ENCODE results near the gene NOP16. TPM values are rescaled to one million over a fixed set of nuclear protein-coding genes. Genes with fewer than 3 reads are reported as not detected.
"Not testable (repeated sequence)": the region's sequence is repeated elsewhere in the genome, so short reads cannot be mapped to it uniquely, and the experiment has no call there.

The NOP16 gene
- total RNA-seq, 1 experiment from 2014 or later, result 19.8 TPM

GRCh38 chr5:176414704-176415103 lies 26.3 kb upstream of the NOP16 start:
- no peaks in the 10 kb centered on the region for H3K9me3 ChIP-seq (ENCODE audit: low read length)
- peak overlapping the region; percentile 89 for H3K4me2 ChIP-seq (ENCODE audit: low read depth, low read length, poor library complexity, severe bottlenecking)
- H3K4me3 ChIP-seq (ENCODE audit: low read length), result no peak overlapping the region
- H3K9ac ChIP-seq (ENCODE audit: low read length), result 0 out of 2 replicates have a peak overlapping the region, but pooled peaks have one; percentile 27
- H3K9me2 ChIP-seq (replicated peaks; ENCODE audit: insufficient read depth, low read length), result no peaks in the 10 kb centered on the region
- DNase-seq, result no peak
- peaks cover 35% of the 10 kb centered on the region for H3K79me2 ChIP-seq (ENCODE audit: low read length)
- 0 out of 2 replicates have a peak, but pooled peaks cover 3% of the 10 kb centered on the region for H3K36me3 ChIP-seq (ENCODE audit: insufficient read depth, low read length)
- no peak overlapping the region for H2AFZ ChIP-seq (ENCODE audit: low read length)
- H3K27ac ChIP-seq (ENCODE audit: low read length), result no peak overlapping the region
- H3K4me1 ChIP-seq (ENCODE audit: low read length), result peaks cover 21% of the 10 kb centered on the region
- H3K27me3 ChIP-seq (ENCODE audit: low read length), result no peaks in the 10 kb centered on the region
- H4K20me1 ChIP-seq (ENCODE audit: insufficient read depth, low read depth, low read length), result no peaks in the 10 kb centered on the region

- no peak overlapping the region for H3K4me3 ChIP-seq (ENCODE audit: low read length)
- no peak overlapping the region for H3K9ac ChIP-seq (ENCODE audit: low read length)
- no peaks in the 10 kb centered on the region for H4K20me1 ChIP-seq (ENCODE audit: insufficient read depth, low read depth, low read length)
- no peak for DNase-seq
- 0 out of 2 replicates have a peak, but pooled peaks cover 4% of the 10 kb centered on the region for H3K36me3 ChIP-seq (ENCODE audit: insufficient read depth, low read length)
- peaks cover 35% of the 10 kb centered on the region for H3K79me2 ChIP-seq (ENCODE audit: low read length)
- H3K27me3 ChIP-seq (ENCODE audit: low read length), result no peaks in the 10 kb centered on the region
- no peak overlapping the region for H3K27ac ChIP-seq (ENCODE audit: low read length)
- H3K9me2 ChIP-seq (replicated peaks; ENCODE audit: insufficient read depth, low read length), result no peaks in the 10 kb centered on the region
- H3K9me3 ChIP-seq (ENCODE audit: low read length), result no peaks in the 10 kb centered on the region
- no peak overlapping the region for H2AFZ ChIP-seq (ENCODE audit: low read length)
- peaks cover 21% of the 10 kb centered on the region for H3K4me1 ChIP-seq (ENCODE audit: low read length)
- no peak overlapping the region for H3K4me2 ChIP-seq (ENCODE audit: low read depth, low read length, poor library complexity, severe bottlenecking)
Observed at GRCh38 chr5:176413709-176414191, 25.4 kb upstream of the NOP16 start.

- Histone ChIP-seq H3K27ac (ENCODE audit: low read length) (no peak overlapping the region), H2AFZ (ENCODE audit: low read length) (no peak overlapping the region), H3K9me2 (replicated peaks; ENCODE audit: insufficient read depth, low read length) (no peaks in the 10 kb centered on the region), H3K79me2 (ENCODE audit: low read length) (peaks cover 35% of the 10 kb centered on the region), H3K4me2 (ENCODE audit: low read depth, low read length, poor library complexity, severe bottlenecking) (no peak overlapping the region), H3K36me3 (ENCODE audit: insufficient read depth, low read length) (0 out of 2 replicates have a peak, but pooled peaks cover 4% of the 10 kb centered on the region), H3K9me3 (ENCODE audit: low read length) (no peaks in the 10 kb centered on the region), H3K4me1 (ENCODE audit: low read length) (peaks cover 21% of the 10 kb centered on the region), H4K20me1 (ENCODE audit: insufficient read depth, low read depth, low read length) (no peaks in the 10 kb centered on the region), H3K9ac (ENCODE audit: low read length) (no peak overlapping the region), H3K27me3 (ENCODE audit: low read length) (no peaks in the 10 kb centered on the region), H3K4me3 (ENCODE audit: low read length) (no peak overlapping the region)
- no peak for DNase-seq
Observed at GRCh38 chr5:176413255-176413565, 24.8 kb upstream of the NOP16 start.

GRCh38 chr5:176412517-176413254 lies 24.3 kb upstream of the NOP16 start:
- H3K79me2 ChIP-seq (ENCODE audit: low read length), result peaks cover 35% of the 10 kb centered on the region
- H3K27me3 ChIP-seq (ENCODE audit: low read length), result no peaks in the 10 kb centered on the region
- no peak overlapping the region for H2AFZ ChIP-seq (ENCODE audit: low read length)
- H3K27ac ChIP-seq (ENCODE audit: low read length), result no peak overlapping the region
- no peaks in the 10 kb centered on the region for H3K9me2 ChIP-seq (replicated peaks; ENCODE audit: insufficient read depth, low read length)
- no peak overlapping the region for H3K4me3 ChIP-seq (ENCODE audit: low read length)
- H3K9ac ChIP-seq (ENCODE audit: low read length), result no peak overlapping the region
- H4K20me1 ChIP-seq (ENCODE audit: insufficient read depth, low read depth, low read length), result no peaks in the 10 kb centered on the region
- peaks cover 21% of the 10 kb centered on the region for H3K4me1 ChIP-seq (ENCODE audit: low read length)
- no peaks in the 10 kb centered on the region for H3K9me3 ChIP-seq (ENCODE audit: low read length)
- 0 out of 2 replicates have a peak, but pooled peaks cover 4% of the 10 kb centered on the region for H3K36me3 ChIP-seq (ENCODE audit: insufficient read depth, low read length)
- no peak overlapping the region for H3K4me2 ChIP-seq (ENCODE audit: low read depth, low read length, poor library complexity, severe bottlenecking)
- no peak for DNase-seq

- no peak overlapping the region for H3K4me2 ChIP-seq (ENCODE audit: low read depth, low read length, poor library complexity, severe bottlenecking)
- H3K79me2 ChIP-seq (ENCODE audit: low read length), result peaks cover 29% of the 10 kb centered on the region
- no peak for DNase-seq
Observed at GRCh38 chr5:176410486-176411180, 22.2 kb upstream of the NOP16 start.

GRCh38 chr5:176409765-176410164 lies 21.4 kb upstream of the NOP16 start:
- Histone ChIP-seq H3K27ac (ENCODE audit: low read length) (no peak overlapping the region), H3K27me3 (ENCODE audit: low read length) (no peaks in the 10 kb centered on the region), H3K4me3 (ENCODE audit: low read length) (no peak overlapping the region), H3K79me2 (ENCODE audit: low read length) (peaks cover 21% of the 10 kb centered on the region), H3K9me2 (replicated peaks; ENCODE audit: insufficient read depth, low read length) (no peaks in the 10 kb centered on the region), H3K36me3 (ENCODE audit: insufficient read depth, low read length) (0 out of 2 replicates have a peak, but pooled peaks cover 4% of the 10 kb centered on the region), H3K4me2 (ENCODE audit: low read depth, low read length, poor library complexity, severe bottlenecking) (no peak overlapping the region), H3K9ac (ENCODE audit: low read length) (no peak overlapping the region), H3K4me1 (ENCODE audit: low read length) (peaks cover 2% of the 10 kb centered on the region), H4K20me1 (ENCODE audit: insufficient read depth, low read depth, low read length) (no peaks in the 10 kb centered on the region), H3K9me3 (ENCODE audit: low read length) (no peaks in the 10 kb centered on the region), H2AFZ (ENCODE audit: low read length) (no peak overlapping the region)
- DNase-seq, result no peak

More at GRCh38 chr5:176410486-176411180, 22.2 kb upstream of the NOP16 start:
- no peak overlapping the region for H3K9ac ChIP-seq (ENCODE audit: low read length)
- no peaks in the 10 kb centered on the region for H3K9me2 ChIP-seq (replicated peaks; ENCODE audit: insufficient read depth, low read length)
- H3K4me3 ChIP-seq (ENCODE audit: low read length), result no peak overlapping the region
- 0 out of 2 replicates have a peak, but pooled peaks cover 4% of the 10 kb centered on the region for H3K36me3 ChIP-seq (ENCODE audit: insufficient read depth, low read length)
- peaks cover 10% of the 10 kb centered on the region for H3K4me1 ChIP-seq (ENCODE audit: low read length)
- no peak overlapping the region for H2AFZ ChIP-seq (ENCODE audit: low read length)
- H3K27me3 ChIP-seq (ENCODE audit: low read length), result no peaks in the 10 kb centered on the region
- no peaks in the 10 kb centered on the region for H3K9me3 ChIP-seq (ENCODE audit: low read length)
- H3K27ac ChIP-seq (ENCODE audit: low read length), result no peak overlapping the region
- no peaks in the 10 kb centered on the region for H4K20me1 ChIP-seq (ENCODE audit: insufficient read depth, low read depth, low read length)

GRCh38 chr5:176408590-176408989 lies 20.2 kb upstream of the NOP16 start:
- H3K4me3 ChIP-seq (ENCODE audit: low read length), result no peak overlapping the region
- no peak overlapping the region for H3K9ac ChIP-seq (ENCODE audit: low read length)
- H3K4me1 ChIP-seq (ENCODE audit: low read length), result no peaks in the 10 kb centered on the region
- H3K36me3 ChIP-seq (ENCODE audit: insufficient read depth, low read length), result 0 out of 2 replicates have a peak, but pooled peaks cover 4% of the 10 kb centered on the region
- H4K20me1 ChIP-seq (ENCODE audit: insufficient read depth, low read depth, low read length), result no peaks in the 10 kb centered on the region
- H3K27me3 ChIP-seq (ENCODE audit: low read length), result no peaks in the 10 kb centered on the region
- H3K79me2 ChIP-seq (ENCODE audit: low read length), result peaks cover 10% of the 10 kb centered on the region; the same call in 1 of the 2 replicates
- no peak for DNase-seq
- no peak overlapping the region for H2AFZ ChIP-seq (ENCODE audit: low read length)
- H3K4me2 ChIP-seq (ENCODE audit: low read depth, low read length, poor library complexity, severe bottlenecking), result no peak overlapping the region
- no peaks in the 10 kb centered on the region for H3K9me3 ChIP-seq (ENCODE audit: low read length)
- H3K27ac ChIP-seq (ENCODE audit: low read length), result no peak overlapping the region
- no peaks in the 10 kb centered on the region for H3K9me2 ChIP-seq (replicated peaks; ENCODE audit: insufficient read depth, low read length)

- H3K4me1 ChIP-seq (ENCODE audit: low read length); DNase-seq; H4K20me1 ChIP-seq (ENCODE audit: insufficient read depth, low read depth, low read length); H2AFZ ChIP-seq (ENCODE audit: low read length); H3K27me3 ChIP-seq (ENCODE audit: low read length); H3K4me2 ChIP-seq (ENCODE audit: low read depth, low read length, poor library complexity, severe bottlenecking); H3K27ac ChIP-seq (ENCODE audit: low read length); H3K9me2 ChIP-seq (replicated peaks; ENCODE audit: insufficient read depth, low read length); H3K79me2 ChIP-seq (ENCODE audit: low read length); H3K9ac ChIP-seq (ENCODE audit: low read length); H3K9me3 ChIP-seq (ENCODE audit: low read length); H3K4me3 ChIP-seq (ENCODE audit: low read length); H3K36me3 ChIP-seq (ENCODE audit: insufficient read depth, low read length): not testable (repeated sequence)
Observed at GRCh38 chr5:176408252-176408573, 19.8 kb upstream of the NOP16 start.

Data from Karpas-422 (cell line).